PC-9 (cell line): ENCODE measurements around the gene C4orf54. TPM values are rescaled to one million over a fixed set of nuclear protein-coding genes. Genes with fewer than 3 reads are reported as not detected.

Source experiments
- BruUV-seq: library from RNA; stranded (reverse); fragments of 400-500 nt; replicated peaks from 2 replicates; lab custom pipeline; 2021; lab: Mats Ljungman, UMichigan
- CTCF ChIA-PET: fragments of 300-600 bp; sonication (Branson Sonifier 250); formaldehyde crosslinking; loops from one replicate; lab custom pipeline; 2022; ENCODE audit warnings: antibody characterized with exemption; lab: Charles Lee
- POLR2A ChIA-PET: fragments of 300-600 bp; sonication (Branson Sonifier 250); formaldehyde crosslinking; loops from one replicate; lab custom pipeline; 2022; ENCODE audit warnings: antibody characterized with exemption; ENCODE audit not compliant: unreplicated experiment; lab: Charles Lee
- DNase-seq, 2 experiments: peaks; one replicate each; pipeline versions ENCODE4 v3.0.0 to v3.0.0-alpha.2; 2015 to 2022; ENCODE audit warnings: mixed read lengths in 1 of 2
- H2AFZ ChIP-seq: fragments of 200-600 bp; sonication (generic); 2 replicates; pipeline ENCODE4 v1.8.1; 2017; ENCODE audit warnings: antibody characterized with exemption
- H3F3A ChIP-seq: fragments of 200-600 bp; sonication (generic); 2 replicates; pipeline ENCODE4 v1.8.1; 2017; ENCODE audit warnings: antibody characterized with exemption, mild to moderate bottlenecking, low read depth; ENCODE audit not compliant: insufficient read depth
- H3K27ac ChIP-seq: fragments of 200-600 bp; sonication (generic); 2 replicates; pipeline ENCODE4 v1.6.1; 2016; ENCODE audit warnings: mixed run types
- H3K27me3 ChIP-seq: fragments of 200-600 bp; sonication (generic); 2 replicates; pipeline ENCODE4 v1.6.1; 2016; ENCODE audit warnings: low read depth, mixed run types; ENCODE audit not compliant: insufficient read depth
- H3K36me3 ChIP-seq: fragments of 200-600 bp; sonication (generic); 2 replicates; pipeline ENCODE4 v1.6.1; 2016; ENCODE audit warnings: low read depth, mixed run types
- H3K4me1 ChIP-seq: fragments of 200-600 bp; sonication (generic); replicated peaks from 2 replicates; pipeline ENCODE4 v1.6.1; 2016; ENCODE audit warnings: mixed run types; ENCODE audit not compliant: insufficient read depth
- H3K4me2 ChIP-seq: fragments of 200-600 bp; sonication (generic); 2 replicates; pipeline ENCODE4 v1.6.1; 2017; ENCODE audit warnings: mixed run types
- H3K4me3 ChIP-seq: fragments of 200-600 bp; sonication (generic); 2 replicates; pipeline ENCODE4 v1.6.1; 2016; ENCODE audit warnings: mixed run types
- H3K79me2 ChIP-seq: fragments of 200-600 bp; sonication (generic); 2 replicates; pipeline ENCODE4 v1.6.1; 2017; ENCODE audit warnings: low read depth, mixed run types
- H3K9me2 ChIP-seq: fragments of 200-600 bp; sonication (generic); 2 replicates; pipeline ENCODE4 v1.8.1; 2017; ENCODE audit warnings: mild to moderate bottlenecking; ENCODE audit not compliant: insufficient read depth
- H3K9me3 ChIP-seq: fragments of 200-600 bp; sonication (generic); 2 replicates; pipeline ENCODE4 v1.8.1; 2016; ENCODE audit warnings: low read depth; ENCODE audit not compliant: insufficient read depth
- H4K20me1 ChIP-seq: fragments of 200-600 bp; sonication (generic); 2 replicates; pipeline ENCODE4 v1.8.1; 2017; ENCODE audit not compliant: insufficient read depth
- CTCF ChIP-seq: fragments of 200-600 bp; sonication (generic); conservative IDR thresholded peaks from 2 replicates; pipeline ENCODE4 v1.6.1; 2017; ENCODE audit warnings: mixed run types, antibody characterized with exemption, mild to moderate bottlenecking, moderate library complexity
- EZH2 ChIP-seq: fragments of 200-600 bp; sonication (generic); IDR thresholded peaks from 2 replicates; pipeline ENCODE4 v1.8.0; 2017; ENCODE audit warnings: antibody characterized with exemption, low read depth
- intact Hi-C: fragments of 100-400 bp; cut with micrococcal nuclease; formaldehyde crosslinking; loops from one replicate; pipeline ENCODE4 v1.10.0; 2022; ENCODE audit not compliant: unreplicated experiment
- total RNA-seq: library from RNA; stranded (reverse); gene quantifications from 2 replicates; pipeline ENCODE4 v1.2.3, GENCODE V29; 2021

C4orf54 gene
- total RNA-seq, 1 experiment from 2014 or later = 0.22 TPM

- no peak for TF ChIP-seq EZH2
- TF ChIP-seq CTCF = no peak
- Histone ChIP-seq H3K4me2 (no peak overlapping the region), H3K27me3 (no peaks in the 10 kb centered on the region), H3K36me3 (no peaks in the 10 kb centered on the region), H4K20me1 (no peaks in the 10 kb centered on the region), H3K4me1 (no peaks in the 10 kb centered on the region), H3K4me3 (no peak overlapping the region), H3K79me2 (no peaks in the 10 kb centered on the region), H3K9me3 (no peaks in the 10 kb centered on the region), H3F3A (no peaks in the 10 kb centered on the region), H3K27ac (no peak overlapping the region), H3K9me2 (no peaks in the 10 kb centered on the region), H2AFZ (no peak overlapping the region)
- ChIA-PET CTCF (no interaction called here), POLR2A (no interaction called here)
- no peak for DNase-seq
- BruUV-seq = no TSS peak
- intact Hi-C loops = no loop called here
Measured at GRCh38 chr4:99633772-99634171, 23.9 kb downstream of the C4orf54 start.

DNA sequence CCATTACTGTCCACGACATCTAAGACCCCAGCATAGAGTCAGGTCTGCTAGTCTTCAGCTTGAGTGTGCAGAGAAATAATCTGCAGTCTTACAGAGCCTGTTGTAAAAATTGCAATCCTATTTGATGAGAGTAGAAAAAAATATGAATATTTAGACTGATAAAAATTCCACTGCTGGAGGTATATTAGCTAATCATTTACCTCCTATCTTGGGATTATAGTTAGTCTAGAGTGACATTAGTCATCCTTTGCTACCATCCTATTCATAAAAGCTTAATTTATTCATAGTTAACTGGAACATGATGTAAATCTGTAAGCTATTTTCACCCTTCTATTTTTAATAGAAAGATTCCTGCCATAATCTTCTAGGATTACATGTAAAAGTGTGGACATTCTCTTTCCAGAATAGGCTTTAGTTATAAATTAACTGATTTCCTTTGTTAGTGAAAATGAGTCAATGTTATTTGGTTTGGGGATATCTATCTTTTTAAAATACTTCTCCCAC, 26.7 kb downstream of the C4orf54 start:
- Histone ChIP-seq H3K9me2 (no peaks in the 10 kb centered on the region), H3K4me2 (no peak overlapping the region), H3K4me3 (no peak overlapping the region), H3K79me2 (no peaks in the 10 kb centered on the region), H3K4me1 (no peaks in the 10 kb centered on the region), H3F3A (no peaks in the 10 kb centered on the region), H3K27ac (no peak overlapping the region), H3K9me3 (no peaks in the 10 kb centered on the region), H2AFZ (no peak overlapping the region), H4K20me1 (no peaks in the 10 kb centered on the region), H3K36me3 (no peaks in the 10 kb centered on the region), H3K27me3 (no peaks in the 10 kb centered on the region)
- TF ChIP-seq CTCF (no peak), EZH2 (no peak)
- no peak for DNase-seq
- intact Hi-C loops = no loop called here
- no TSS peak for BruUV-seq
- CTCF ChIA-PET = no interaction called here
- POLR2A ChIA-PET = no interaction called here

DNA sequence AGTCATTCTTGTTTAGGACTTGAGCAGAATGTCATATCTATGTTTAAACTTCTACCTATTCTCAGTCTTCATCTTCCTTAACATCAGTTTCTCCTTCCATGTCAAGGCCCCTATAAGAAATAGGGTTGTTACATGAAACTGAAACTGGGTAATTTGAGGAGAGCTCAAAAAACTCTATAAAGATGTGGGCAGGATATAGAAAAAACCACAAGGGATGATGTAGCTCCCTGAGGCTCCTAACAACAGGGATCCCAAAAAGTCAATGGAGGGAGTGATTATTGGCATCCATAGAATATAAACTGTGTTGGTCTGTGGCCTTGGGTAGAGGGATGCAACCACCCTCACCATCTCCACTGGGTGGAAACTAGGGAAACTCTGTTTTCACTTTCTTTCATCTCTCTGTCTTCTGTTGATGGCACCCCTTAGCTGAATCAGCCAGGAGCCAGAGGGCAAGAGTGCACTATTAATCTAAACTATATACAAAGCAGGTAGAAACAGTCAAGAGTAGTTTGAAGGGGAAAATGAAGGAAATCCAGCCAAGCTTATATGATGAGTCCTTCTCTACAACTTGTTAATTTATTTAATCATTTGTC, 27.6 kb downstream of the C4orf54 start:
- Histone ChIP-seq H3K9me3 (no peaks in the 10 kb centered on the region), H3K9me2 (no peaks in the 10 kb centered on the region), H3K36me3 (no peaks in the 10 kb centered on the region), H3F3A (no peaks in the 10 kb centered on the region), H3K4me1 (no peaks in the 10 kb centered on the region), H3K79me2 (no peaks in the 10 kb centered on the region), H3K27me3 (no peaks in the 10 kb centered on the region), H3K4me2 (no peak overlapping the region), H2AFZ (no peak overlapping the region), H3K4me3 (no peak overlapping the region), H3K27ac (no peak overlapping the region), H4K20me1 (no peaks in the 10 kb centered on the region)
- no TSS peak for BruUV-seq
- no peak for DNase-seq
- TF ChIP-seq EZH2 (no peak), CTCF (no peak)
- CTCF ChIA-PET = no interaction called here
- POLR2A ChIA-PET = no interaction called here
- intact Hi-C loops = no loop called here
